IPS-NIHi11 (cell line): ENCODE data around the gene TET2.

Experiments
- DNase-seq: peaks from one replicate; pipeline ENCODE4 v3.0.0; 2012; ENCODE audit warnings: mixed read lengths, low spot score

Gene TET2

DNA sequence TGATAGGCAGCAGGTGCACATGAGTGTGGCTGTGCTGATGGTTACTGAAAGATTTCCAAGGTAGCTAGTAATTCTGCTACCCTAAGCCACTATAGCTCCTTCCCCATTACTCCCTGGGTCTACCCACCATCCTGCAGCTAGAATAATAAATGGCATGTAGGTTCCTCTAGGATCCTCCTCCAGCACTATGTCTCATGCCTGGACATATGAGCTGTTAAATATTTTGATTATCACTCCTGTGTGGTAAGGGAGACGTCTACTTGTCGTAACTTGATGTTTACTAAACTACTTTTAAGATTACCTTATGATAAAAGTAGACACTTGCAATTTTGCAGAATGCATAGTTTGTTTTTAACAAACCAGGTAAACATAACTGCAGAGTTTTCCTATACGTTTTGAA, 35.5 kb downstream of the TET2 start:
- peak; percentile 4 for DNase-seq

GRCh38 chr4:105184316-105184980, 37.8 kb downstream of the TET2 start:
- DNase-seq = no peak

DNA sequence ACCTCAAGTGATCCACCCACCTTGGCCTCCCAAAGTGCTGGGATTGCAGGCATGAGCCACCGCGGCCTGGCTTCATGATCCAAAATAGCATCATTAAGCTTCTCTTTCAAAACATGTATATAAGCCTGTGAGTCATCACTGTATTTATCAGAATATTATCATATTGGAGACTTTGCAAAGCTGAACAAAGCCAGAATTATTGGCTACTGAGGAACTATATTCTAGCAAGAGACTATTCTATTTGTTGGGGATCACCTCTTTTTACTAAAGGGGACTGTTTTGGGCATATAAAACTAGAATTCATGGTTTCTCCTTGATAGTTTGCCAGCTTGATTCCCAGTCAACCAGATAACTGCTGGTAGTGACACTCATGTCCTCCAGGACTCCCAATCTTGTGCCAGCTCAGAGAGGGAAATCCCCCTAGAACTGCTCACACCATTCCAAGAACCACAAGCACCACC, 40.1 kb downstream of the TET2 start:
- no peak for DNase-seq

- DNase-seq = no peak
Measured at GRCh38 chr4:105189855-105190650, 43.4 kb downstream of the TET2 start.

DNA sequence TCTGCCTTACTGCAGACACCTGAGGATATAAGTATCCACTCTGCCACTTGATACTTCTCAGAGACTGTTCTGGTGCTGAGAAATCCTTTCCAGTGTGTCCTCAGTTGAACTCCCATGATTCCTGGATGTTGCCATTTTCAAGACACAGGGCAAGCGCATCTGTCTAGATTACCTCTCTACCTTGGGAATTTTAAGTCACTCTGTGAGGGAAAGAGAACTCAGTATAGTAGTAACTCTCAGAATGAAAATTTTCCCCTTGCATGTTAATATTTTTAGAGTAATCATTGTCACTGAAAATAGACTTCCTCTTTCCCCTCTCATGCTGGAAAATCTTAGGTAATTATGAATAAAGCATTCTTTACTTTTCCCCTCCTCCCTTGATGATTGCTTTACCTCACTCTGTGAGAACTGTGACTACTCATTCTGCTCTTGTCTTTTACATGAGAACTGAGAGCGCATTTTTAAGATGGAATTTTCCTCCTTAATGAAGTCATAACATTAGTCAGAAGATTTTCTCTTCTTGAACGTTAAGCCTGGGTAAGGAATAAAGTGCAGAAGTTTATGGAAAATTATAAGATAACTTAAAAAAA, 45.0 kb downstream of the TET2 start:
- DNase-seq = peak; percentile 4

- DNase-seq = no peak
Measured at GRCh38 chr4:105192474-105192873, 45.8 kb downstream of the TET2 start.

- DNase-seq = no peak
Measured at GRCh38 chr4:105192910-105193309, 46.2 kb downstream of the TET2 start.

GRCh38 chr4:105193536-105193935, 46.9 kb downstream of the TET2 start:
- no peak for DNase-seq

DNA sequence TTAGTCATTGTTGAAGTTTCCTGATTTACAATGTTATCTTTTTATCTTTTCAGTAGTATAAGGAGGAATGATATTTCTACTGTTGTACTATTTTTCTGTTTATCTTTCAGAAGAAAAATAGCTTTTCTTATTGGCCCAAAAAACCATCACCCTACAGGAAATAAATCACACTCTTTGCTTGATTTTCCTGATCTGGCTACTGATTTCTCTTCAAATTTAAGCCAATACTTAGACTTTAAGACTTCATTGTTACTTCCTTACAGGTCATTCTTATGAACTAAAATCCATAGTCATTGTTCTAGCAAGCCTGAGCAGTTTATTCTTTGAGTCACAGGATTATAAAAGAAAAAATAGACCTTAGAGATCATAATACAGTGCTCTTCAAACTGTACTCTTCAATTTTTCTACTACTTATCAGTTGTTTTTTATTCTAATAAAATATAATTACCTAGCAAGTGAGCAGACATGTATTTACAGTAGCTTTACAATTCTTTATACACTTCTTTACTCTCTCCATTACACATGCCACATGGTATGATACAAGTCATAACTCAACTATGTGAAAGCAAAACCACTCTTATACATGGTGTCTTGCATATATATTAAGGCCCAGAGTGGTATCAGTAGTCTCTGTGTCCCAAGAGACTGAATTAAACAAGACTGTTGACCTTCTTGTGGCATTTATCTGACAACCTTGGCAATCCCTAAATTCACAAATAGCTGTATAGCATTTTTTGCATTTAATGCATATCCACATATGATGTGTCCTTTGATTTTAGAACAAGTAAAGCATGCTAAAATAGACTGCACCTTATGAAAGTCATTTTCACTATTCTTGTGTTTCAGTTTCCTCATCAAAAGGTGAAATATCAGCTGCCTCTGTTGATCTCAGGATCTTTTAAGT, 47.9 kb downstream of the TET2 start:
- DNase-seq = no peak

DNA sequence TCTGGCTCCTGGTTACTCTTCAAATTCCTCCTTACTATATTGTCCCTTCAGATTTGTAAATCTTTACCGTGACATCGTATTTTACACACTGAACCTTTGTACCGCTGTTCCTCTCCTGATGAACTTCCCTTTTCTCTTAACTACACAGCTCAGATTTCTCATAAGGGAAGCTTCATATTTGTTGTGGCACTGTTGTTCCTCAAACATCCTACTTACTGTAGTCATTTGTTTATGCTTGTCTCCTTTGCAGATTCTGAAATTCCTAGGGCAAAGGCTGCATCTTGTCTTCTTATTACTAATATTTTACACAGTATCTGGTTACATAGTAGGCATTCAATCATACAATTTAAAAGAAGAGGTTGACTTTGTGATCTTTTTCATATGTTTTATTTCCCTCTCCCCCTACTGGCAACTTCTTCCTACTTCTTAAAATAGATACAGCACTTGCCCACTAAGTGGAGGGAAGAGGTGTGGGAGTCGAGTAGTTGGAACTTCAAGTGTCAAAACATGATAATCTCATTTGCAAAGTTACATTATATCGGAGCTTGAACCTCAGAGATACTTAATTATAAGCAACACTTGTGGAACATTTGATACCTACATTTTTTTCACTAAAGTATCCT, 50.0 kb downstream of the TET2 start:
- no peak for DNase-seq

GRCh38 chr4:105197777-105198176, 51.1 kb downstream of the TET2 start:
- DNase-seq = no peak

DNA sequence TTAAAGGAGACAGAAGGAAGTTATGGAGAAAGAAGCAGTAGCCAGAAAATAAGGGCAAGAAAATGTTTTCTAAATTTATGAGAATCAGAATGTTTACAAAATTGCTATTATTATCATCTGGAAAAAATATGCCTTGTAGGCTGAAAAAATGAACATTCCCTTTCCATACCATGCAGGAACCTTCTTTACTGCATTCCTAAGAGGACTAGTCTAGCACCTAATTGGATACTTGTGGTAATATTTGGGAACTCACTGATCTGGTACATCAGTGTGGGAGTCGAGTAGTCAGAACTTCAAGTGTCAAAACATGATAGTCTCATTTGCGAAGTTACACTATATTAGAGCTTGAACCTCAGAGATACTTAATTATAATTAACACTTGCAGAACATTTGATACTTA, 51.9 kb downstream of the TET2 start:
- DNase-seq = no peak

GRCh38 chr4:105206214-105206613, 59.5 kb downstream of the TET2 start:
- no peak for DNase-seq

DNA sequence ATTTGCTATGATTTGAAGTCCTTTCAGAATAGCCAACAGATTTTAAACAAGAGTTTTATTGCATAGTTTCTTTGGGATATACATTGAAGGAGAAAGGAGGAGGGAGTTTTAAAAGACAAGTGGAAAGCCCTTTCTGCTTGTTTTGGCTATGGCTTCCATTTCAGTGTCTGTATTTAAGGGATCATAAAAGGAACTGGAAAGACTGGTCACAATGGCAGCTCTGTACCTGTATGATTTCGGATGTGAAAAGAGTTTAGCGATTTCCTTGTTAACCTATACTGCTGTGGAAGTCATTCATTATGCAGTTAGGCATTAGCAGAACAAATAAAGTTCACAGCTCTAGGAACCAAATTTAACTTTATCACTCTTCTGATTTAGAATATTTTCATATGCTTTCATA, 60.7 kb downstream of the TET2 start:
- DNase-seq = no peak

DNA sequence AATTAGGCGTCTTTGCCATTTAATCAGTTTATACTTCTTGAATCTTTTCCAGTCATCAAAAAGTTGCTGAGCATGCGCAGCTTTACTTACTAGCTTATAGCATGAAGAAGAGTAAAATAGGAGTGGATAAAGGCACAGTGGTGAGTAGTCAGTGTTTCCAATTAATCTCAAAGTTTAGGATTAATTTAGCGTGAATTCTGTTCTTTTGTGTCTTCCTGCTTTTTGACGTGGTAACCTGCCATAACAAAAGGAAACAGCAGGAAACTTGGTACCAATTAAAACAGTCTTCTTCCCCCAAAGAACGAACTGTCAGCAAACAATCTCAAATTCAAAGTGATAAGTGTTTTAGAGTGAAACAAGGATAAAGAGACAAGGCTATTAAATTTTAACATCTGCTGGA, 61.9 kb downstream of the TET2 start:
- no peak for DNase-seq

DNA sequence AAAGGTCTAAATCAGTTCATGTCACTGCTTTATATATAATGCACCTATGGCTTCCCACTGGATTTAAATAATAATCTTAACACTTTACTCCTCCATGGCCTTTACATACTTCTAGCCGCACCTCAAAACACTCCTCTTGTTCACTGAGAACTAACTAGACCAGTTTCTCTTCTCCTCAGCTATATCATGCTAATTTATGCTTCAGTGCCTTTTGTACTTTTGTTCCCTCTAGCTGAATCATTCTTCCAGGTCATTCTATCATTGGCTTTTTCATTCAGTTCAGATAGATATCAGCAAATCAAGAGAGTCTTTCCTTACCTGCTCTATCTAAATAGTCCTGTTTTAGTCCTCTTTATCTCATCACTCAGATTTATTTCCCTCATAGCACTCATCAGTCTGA, 64.2 kb downstream of the TET2 start:
- no peak for DNase-seq

- DNase-seq = no peak
Measured at GRCh38 chr4:105215609-105216313, 69.1 kb downstream of the TET2 start.

- no peak for DNase-seq
Measured at GRCh38 chr4:105225500-105225899, 78.8 kb downstream of the TET2 start.

- DNase-seq = no peak
Measured at GRCh38 chr4:105227054-105227453, 80.4 kb downstream of the TET2 start.

GRCh38 chr4:105230287-105230686, 83.6 kb downstream of the TET2 start:
- no peak for DNase-seq

DNA sequence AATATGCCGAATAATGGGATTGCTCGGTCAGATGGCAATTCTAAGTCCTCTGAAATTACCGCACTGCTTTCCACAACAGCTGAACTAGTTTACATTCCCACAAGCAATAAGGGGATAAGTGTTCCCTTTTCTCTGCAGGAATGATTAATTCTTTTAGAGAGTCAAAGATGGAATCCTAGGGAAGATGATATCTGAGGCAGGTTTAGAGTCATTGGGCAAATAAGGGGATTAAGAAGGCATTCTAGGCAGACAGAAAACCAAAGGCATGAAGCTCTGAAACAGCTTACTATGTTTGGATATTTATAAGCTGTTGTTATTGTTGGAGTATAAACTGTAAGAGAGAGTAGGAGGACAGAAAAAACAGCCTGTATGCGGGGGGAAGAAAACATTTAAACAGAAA, 85.7 kb downstream of the TET2 start:
- DNase-seq = no peak
